Measurements from ENCODE around the gene RABGAP1L. TPM values are rescaled to one million over a fixed set of nuclear protein-coding genes. Genes with fewer than 3 reads are reported as not detected.

Gene RABGAP1L
- total RNA-seq, 1 experiment from 2014 or later: 76.9 TPM

DNA sequence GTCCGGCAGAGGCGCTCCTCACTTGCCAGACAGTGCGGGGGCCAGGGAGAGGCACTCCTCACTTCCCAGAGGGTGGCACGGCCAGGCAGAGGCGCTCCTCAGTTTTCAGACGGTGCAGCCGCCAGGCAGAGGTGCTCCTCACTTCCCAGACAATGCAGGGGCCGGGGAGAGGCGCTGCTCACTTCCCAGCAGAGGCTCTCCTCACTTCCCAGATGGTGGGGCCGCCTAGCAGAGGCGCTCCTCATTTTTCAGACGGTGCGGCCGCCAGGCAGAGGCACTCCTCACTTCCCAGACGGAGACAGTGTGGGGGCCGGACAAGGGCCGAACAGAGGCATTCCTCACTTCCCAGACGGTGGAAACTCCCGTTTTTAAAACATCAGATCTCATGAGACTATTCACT is 602.0 kb downstream of the RABGAP1L start (continued):
- TF ChIP-seq STAT6 (CRISPR knock-in tag; conservative IDR thresholded peaks at IDR 0.05; ENCODE audit: low read depth): no peak
- TF ChIP-seq GTF2I (CRISPR knock-in tag; conservative IDR thresholded peaks at IDR 0.05): no peak
- no peak for TF ChIP-seq NFYB (CRISPR knock-in tag; conservative IDR thresholded peaks at IDR 0.05; ENCODE audit: low read depth)
- TF ChIP-seq, protein P1, sequence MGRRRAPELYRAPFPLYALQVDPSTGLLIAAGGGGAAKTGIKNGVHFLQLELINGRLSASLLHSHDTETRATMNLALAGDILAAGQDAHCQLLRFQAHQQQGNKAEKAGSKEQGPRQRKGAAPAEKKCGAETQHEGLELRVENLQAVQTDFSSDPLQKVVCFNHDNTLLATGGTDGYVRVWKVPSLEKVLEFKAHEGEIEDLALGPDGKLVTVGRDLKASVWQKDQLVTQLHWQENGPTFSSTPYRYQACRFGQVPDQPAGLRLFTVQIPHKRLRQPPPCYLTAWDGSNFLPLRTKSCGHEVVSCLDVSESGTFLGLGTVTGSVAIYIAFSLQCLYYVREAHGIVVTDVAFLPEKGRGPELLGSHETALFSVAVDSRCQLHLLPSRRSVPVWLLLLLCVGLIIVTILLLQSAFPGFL (CRISPR knock-in tag; IDR thresholded peaks at IDR 0.05; ENCODE audit: borderline replicate concordance): no peak

DNA sequence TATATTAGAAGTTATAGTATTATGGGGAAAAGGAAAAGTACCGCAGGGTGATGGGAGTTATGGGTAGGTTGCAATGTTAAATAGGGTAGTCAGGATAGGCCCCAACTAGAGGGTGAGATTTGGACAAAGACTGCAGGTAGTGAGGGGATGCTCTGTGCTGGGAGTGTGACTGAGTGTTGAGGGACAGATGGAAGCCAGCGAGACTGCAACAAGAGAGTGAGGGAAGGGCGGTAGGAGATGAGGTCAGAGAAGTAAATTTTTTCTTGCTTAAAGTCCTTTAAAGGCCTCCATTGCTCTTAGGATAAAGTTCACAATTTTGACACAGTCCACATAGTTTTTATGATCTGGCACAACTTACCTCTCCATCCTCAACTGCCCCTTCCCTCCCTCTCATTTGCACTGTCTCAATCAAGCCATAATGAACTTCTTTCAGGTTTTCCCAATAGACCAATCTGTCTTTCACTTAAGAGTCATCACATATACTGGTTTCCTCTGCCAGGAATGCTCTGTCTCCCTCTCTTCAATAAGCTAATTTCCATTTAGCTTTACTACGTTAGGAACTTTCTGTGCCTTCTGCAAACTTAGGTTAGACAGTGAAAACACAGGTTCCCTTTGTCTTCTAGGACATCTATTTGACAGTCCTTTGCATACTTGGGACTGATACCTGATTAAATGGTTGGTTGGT is 602.7 kb downstream of the RABGAP1L start:
- DNase-seq (ENCODE audit: low spot score) (no peak), ATAC-seq (no peak)
- CTCF ChIA-PET: no interaction called here
- Mint-ChIP-seq H3K4me1 (no peaks in the 10 kb centered on the region), H3K27me3 (ENCODE audit: low read depth) (no peaks in the 10 kb centered on the region), H3K27ac (no peak overlapping the region), H3K9me3 (peaks cover 24% of the 10 kb centered on the region), H3K4me3 (no peak overlapping the region), H3K36me3 (no peaks in the 10 kb centered on the region)
- no peak for TF ChIP-seq NR1H2 (CRISPR knock-in tag; IDR thresholded peaks at IDR 0.05)
- no peak for TF ChIP-seq OVOL2 (CRISPR knock-in tag; IDR thresholded peaks at IDR 0.05; ENCODE audit: borderline replicate concordance)
- TF ChIP-seq ATF2 (CRISPR knock-in tag; IDR thresholded peaks at IDR 0.05; ENCODE audit: borderline replicate concordance, low read depth): no peak
- TF ChIP-seq ESRRA (CRISPR knock-in tag; IDR thresholded peaks at IDR 0.05; ENCODE audit: borderline replicate concordance): no peak
- no peak for TF ChIP-seq ZNF425 (CRISPR knock-in tag; conservative IDR thresholded peaks at IDR 0.05)
- TF ChIP-seq, protein P2, sequence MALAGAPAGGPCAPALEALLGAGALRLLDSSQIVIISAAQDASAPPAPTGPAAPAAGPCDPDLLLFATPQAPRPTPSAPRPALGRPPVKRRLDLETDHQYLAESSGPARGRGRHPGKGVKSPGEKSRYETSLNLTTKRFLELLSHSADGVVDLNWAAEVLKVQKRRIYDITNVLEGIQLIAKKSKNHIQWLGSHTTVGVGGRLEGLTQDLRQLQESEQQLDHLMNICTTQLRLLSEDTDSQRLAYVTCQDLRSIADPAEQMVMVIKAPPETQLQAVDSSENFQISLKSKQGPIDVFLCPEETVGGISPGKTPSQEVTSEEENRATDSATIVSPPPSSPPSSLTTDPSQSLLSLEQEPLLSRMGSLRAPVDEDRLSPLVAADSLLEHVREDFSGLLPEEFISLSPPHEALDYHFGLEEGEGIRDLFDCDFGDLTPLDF (CRISPR knock-in tag; IDR thresholded peaks at IDR 0.05): no peak
- no peak for TF ChIP-seq NR3C1 (CRISPR knock-in tag; conservative IDR thresholded peaks at IDR 0.05; ENCODE audit: low read depth)
- TF ChIP-seq FOXJ3 (CRISPR knock-in tag; IDR thresholded peaks at IDR 0.05; ENCODE audit: borderline replicate concordance): no peak
- TF ChIP-seq FOXK1 (CRISPR knock-in tag; IDR thresholded peaks at IDR 0.05): no peak
- TF ChIP-seq SMAD4 (CRISPR knock-in tag; IDR thresholded peaks at IDR 0.05): no peak
- TF ChIP-seq, protein P3, sequence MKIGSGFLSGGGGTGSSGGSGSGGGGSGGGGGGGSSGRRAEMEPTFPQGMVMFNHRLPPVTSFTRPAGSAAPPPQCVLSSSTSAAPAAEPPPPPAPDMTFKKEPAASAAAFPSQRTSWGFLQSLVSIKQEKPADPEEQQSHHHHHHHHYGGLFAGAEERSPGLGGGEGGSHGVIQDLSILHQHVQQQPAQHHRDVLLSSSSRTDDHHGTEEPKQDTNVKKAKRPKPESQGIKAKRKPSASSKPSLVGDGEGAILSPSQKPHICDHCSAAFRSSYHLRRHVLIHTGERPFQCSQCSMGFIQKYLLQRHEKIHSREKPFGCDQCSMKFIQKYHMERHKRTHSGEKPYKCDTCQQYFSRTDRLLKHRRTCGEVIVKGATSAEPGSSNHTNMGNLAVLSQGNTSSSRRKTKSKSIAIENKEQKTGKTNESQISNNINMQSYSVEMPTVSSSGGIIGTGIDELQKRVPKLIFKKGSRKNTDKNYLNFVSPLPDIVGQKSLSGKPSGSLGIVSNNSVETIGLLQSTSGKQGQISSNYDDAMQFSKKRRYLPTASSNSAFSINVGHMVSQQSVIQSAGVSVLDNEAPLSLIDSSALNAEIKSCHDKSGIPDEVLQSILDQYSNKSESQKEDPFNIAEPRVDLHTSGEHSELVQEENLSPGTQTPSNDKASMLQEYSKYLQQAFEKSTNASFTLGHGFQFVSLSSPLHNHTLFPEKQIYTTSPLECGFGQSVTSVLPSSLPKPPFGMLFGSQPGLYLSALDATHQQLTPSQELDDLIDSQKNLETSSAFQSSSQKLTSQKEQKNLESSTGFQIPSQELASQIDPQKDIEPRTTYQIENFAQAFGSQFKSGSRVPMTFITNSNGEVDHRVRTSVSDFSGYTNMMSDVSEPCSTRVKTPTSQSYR (CRISPR knock-in tag; IDR thresholded peaks at IDR 0.05): no peak
- POLR2A ChIA-PET: no interaction called here
